HG03139 (cell line): ENCODE measurements around the gene SH3BP1.

Source experiments
- ATAC-seq: cut with Tn5 transposase; IDR thresholded peaks from one replicate; pipeline ENCODE4 v1.9.1; 2021; ENCODE audit not compliant: unreplicated experiment

Gene SH3BP1

GRCh38 chr22:37632174-37633088 is 7.0 kb upstream of the SH3BP1 start:
- ATAC-seq = peak; percentile 14

- ATAC-seq = peak; percentile 41
Observed at GRCh38 chr22:37633089-37633624, 6.3 kb upstream of the SH3BP1 start.

GRCh38 chr22:37633625-37634416 is 5.6 kb upstream of the SH3BP1 start:
- ATAC-seq = peak; percentile 38

DNA sequence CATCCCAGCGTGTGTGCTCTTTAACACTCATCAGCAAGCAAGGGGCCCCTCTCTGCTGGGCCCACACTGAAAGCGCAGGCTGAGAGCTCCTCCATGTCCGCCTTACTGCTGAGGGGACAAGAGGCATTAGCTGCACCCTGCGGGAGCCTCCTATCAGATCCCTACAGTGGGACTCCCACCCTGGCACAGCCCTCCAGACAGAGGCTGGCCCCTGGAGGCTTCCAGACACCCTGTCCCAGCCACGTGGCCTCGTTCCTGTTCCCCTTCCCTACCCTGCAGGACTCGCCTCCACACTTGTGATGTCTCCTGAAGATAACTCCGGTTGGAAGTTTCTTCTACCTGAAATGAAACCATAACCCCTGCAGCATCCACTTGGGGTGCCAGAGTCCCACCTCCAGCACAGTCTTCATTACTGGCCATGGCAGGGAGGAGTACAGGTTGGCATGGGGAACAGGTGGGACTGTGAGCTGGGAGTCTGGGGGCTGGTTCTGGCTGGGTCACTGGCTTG is 5.0 kb upstream of the SH3BP1 start:
- ATAC-seq = no peak

GRCh38 chr22:37635157-37635556 is 4.3 kb upstream of the SH3BP1 start:
- no peak for ATAC-seq

DNA sequence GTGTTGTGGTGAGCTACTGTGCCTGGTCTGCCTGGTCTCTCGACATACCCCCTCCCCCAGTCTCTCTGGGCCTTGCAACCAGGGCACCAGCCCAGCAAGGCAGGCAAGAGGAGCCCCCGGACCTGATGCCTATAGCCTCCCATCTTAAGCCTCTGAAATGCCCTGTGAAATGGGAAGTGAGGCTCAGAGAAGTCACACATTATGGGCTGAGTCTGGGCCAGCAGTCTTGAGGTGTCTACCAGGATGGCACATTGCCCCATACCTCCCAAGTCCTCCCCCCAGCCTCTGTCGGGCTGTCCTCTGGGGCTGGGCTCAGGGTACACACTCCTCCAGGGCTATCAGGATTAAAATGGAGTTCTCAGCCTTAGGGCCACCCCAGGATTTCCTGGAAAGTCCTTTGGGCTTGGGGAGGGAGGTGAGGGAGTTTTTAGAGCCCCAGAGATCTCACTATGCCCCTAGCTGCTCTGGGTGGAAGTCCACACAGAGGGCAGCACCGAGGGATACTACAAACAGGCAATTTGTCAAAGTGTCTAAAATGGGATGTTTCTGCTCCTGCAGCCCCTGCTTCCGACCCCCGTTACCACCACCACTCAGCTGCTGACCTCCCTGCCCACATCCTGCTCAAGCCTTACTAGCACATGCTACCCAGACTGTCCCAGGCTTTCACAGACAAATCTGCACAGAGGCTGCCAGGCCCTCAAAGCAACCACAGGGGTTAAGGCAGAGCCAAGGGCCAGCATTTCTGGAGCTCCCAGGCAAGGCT is 3.1 kb upstream of the SH3BP1 start:
- no peak for ATAC-seq

DNA sequence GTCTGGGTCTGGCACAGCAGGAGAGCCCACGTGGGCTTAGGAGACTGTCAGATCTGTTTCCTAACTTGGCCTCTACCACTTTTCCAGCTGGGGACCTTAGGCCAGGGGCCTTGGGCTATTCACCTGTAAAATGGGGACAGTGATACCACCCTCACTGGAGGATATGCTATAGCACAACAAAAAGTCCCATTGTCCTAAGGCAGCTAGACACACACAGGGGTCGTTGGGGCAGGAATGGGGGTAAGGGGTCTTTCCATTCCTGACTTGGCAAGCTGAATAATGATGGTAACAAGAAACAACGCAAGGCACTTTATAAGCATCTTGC is 2.6 kb upstream of the SH3BP1 start:
- no peak for ATAC-seq

DNA sequence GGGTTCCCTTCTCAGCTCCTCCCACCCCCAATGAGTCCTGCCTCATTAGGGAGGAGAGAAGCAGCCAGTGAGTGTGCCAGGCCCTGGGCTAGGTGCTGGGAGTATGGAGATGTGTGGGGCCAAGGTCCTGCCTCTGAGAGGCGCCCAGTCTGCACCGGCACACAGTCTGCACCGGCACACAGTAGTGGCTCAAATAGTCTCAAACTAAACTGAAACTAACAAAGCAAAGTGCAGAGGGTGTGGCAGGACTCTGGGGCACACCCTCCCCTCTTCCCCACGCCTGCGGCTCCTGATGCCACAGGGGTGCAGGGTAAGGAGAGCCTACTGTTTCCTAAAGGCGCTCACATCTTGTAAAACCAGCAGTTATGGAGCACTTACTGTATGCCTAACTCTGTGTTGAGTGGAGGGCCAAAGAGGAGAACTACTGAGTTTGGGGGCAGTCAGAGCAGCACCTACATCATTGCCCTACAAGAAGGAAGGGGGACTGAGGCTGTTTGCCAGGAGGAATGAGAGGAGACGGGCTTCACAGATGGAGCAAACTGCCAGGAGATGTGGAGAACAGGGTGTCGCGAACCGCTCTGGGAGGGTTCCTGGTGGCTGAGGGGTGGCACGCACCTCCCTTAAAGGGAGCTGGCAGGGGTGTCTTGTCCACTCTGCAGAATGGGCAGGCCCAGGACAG is 939 bp upstream of the SH3BP1 start:
- no peak for ATAC-seq

DNA sequence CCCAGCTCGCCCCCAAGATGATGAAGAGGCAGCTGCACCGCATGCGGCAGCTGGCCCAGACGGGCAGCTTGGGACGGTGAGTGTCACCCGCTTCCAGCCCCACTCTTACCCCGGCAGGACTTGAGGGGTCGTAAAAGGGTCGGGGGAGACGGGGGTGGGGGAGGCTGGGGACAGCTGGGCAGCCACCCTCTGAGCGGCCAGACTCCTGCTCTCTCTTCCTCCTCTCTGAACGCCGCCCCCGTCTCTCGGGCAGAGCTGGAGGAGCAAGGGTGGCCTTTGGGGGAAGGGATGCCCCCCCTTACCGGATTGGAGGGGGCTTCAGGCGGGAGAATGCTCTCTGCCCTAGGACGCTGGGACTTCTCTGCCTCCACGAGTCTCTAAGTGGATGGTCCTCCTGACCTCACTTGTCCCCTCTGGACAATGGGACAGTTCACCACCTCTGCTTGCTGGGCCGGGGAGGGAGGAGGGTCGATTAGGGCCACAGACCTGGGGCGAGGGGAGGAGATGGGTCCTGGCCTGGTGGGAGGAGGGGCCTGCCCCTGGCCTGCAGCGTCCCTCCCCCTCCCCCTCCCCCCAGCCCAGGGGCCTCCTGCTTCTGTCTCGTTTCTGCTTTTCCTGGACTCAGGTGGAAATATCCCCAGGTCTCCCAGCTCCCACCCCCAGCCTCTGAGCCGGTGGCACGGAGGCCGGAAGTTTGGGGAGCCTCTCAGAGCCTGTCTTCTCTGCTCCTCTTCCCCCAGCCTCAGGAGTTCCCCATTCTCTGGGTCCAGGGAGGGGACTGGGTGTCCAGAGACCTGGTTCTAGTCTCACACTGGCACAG is 512 bp downstream of the SH3BP1 start:
- no peak for ATAC-seq

- no peak for ATAC-seq
Observed at GRCh38 chr22:37640591-37641560, 1.4 kb downstream of the SH3BP1 start.

- ATAC-seq = no peak
Observed at GRCh38 chr22:37641561-37641949, 2.1 kb downstream of the SH3BP1 start.

- ATAC-seq = no peak
Observed at GRCh38 chr22:37643225-37643847, 3.9 kb downstream of the SH3BP1 start.

- ATAC-seq = no peak
Observed at GRCh38 chr22:37647317-37647716, 7.8 kb downstream of the SH3BP1 start.

GRCh38 chr22:37647928-37648327 is 8.5 kb downstream of the SH3BP1 start:
- ATAC-seq = no peak

- no peak for ATAC-seq
Observed at GRCh38 chr22:37650463-37651136, 11.1 kb downstream of the SH3BP1 start.

DNA sequence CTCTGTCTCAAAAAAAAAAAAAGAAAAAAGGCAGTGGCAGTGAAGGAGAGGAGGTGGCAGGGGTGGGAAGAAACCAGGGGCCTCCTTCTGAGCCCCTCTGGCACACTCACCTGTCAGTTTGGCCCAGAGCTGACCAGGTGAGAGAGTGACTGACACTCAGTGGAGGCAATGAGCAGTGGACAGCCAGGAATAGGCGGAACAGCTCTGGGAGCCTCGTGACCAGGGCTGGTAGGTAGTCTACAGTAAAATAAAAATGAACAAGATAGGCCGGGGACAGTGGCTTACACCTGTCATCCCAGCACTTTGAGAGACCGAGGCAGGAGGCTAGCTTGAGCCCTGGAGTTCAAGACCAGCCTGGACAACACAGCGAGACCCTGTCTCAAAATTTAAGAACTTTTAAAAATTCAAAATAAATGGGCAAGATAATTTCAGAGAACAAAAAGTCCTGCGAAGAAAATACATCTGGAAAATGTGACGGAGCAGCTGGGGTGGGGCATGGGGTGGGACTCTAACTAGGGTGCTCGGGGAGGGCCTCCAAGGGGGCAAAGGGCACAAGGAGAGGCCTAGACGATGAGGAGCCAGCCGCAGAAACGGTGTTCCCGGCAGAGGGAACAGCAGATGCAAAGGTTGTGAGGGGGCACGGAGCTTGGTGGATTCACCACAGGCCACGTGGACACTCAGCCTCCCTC is 15.2 kb downstream of the SH3BP1 start:
- no peak for ATAC-seq

DNA sequence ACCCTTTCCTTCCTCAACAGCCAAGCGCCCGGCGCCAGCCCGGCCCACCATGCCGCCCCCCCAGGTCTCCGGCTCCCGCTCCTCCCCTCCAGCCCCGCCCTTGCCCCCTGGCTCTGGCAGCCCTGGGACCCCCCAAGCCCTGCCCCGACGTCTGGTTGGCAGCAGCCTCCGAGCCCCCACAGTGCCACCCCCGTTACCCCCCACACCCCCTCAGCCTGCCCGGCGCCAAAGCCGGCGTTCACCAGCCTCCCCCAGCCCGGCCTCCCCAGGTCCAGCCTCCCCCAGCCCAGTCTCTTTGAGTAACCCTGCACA is 15.7 kb downstream of the SH3BP1 start:
- no peak for ATAC-seq
